Left hindlimb (tissue), 1 donor: ENCODE data around the gene LAMB1.
"Not testable (repeated sequence)": the region's sequence is repeated elsewhere in the genome, so short reads cannot be mapped to it uniquely, and the experiment has no call there.

Experiments used
- DNase-seq: peaks from one replicate; pipeline ENCODE4 v3.0.0-alpha.2; 2018

LAMB1 gene

DNA sequence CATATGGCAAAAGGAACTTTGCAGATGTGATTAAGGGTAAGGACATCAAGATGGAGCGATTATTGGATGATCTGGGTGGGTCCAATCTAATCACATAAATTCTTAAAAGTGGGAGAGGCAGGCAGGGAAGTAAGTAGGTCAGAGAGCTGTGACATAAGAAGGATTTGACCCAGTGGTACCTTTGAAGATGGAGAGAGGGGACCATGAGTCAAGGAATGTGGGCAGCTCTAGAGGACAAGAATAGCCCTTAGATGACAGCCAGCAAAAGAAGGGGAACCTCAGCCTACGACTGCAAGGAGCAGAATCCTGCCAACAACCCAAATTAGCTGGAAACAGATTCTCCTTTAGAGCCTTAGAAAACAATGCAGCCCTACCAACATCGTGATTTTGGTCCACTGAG is 34.5 kb downstream of the LAMB1 start:
- no peak for DNase-seq

- DNase-seq = no peak
Observed at GRCh38 chr7:107967420-107967819, 35.5 kb downstream of the LAMB1 start.

- no peak for DNase-seq
Observed at GRCh38 chr7:107966711-107967110, 36.2 kb downstream of the LAMB1 start.

GRCh38 chr7:107964510-107964909 is 38.5 kb downstream of the LAMB1 start:
- no peak for DNase-seq

DNA sequence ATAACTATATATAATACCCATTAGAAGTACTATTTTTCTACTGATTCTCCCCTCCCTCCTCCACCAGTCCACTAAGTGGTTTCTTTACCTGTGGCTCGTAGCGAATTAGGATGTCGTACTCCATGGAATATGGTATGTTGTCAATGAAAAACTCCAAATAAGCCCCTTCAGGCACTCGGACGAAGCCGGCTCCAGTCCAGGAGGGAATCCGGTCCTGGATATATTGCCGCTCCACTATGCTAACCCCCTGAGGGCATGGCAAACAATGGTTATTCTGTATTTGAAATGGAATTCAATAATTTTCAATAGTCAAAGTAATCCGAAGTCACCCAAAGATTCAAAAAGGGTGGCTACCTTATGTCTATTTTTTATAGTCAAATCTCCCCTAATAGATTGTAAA is 40.1 kb downstream of the LAMB1 start:
- DNase-seq = no peak

DNA sequence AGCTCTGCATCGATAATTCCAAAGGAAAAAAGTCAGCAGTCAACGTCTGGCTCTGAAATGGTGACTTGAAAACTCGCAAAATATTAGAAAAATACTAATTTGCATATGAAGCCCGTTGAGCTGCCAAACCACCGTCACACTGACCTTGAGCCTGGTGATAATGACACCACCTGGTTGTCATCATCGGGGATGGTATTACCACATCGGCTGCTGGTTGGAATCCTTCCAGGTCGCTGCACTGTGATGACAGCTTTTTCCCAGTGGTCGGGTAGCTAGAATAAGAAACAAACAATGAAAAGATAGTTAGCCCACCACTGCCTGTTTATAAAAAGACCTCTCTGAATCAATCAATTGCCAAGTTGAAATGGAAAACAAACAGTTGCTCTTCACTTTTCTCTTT is 41.6 kb downstream of the LAMB1 start:
- no peak for DNase-seq

GRCh38 chr7:107960272-107960671 is 42.7 kb downstream of the LAMB1 start:
- no peak for DNase-seq

- DNase-seq = no peak
Observed at GRCh38 chr7:107959527-107959898, 43.4 kb downstream of the LAMB1 start.

DNA sequence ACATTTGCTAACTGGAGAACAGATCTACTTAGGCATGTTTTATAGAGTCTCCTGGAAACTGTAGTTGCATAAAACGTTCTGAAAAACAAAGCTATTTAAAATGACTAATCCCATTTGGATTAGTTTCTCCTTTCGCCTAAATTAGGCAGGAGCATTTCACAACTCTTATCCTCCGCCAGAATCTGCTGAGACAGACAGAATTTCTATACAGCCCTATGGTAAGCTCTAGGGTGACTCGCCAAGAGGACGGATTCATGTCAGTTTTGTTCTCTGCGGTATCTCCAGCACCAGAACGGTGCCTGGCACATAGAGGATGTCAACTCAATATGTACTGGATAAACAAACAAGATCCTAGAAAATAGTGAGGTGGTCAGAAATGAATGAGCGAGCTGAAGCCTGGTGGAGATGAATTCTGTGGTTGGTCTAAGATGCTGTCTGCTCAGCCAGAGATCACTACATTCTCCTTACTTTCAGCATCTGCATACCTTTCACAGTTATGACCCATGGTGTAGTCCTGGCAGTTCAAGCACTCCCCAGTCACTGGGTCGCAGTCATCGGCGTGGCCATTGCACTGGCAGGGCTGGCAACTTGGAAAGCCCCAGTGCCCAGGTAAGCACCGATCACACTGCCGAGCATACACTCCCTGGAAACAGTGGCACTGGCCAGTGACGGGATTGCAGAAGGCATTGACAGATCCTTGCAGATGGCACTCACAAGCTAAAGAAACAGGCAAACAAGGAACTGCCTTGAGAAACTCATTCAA is 44.0 kb downstream of the LAMB1 start:
- no peak for DNase-seq

- DNase-seq = no peak
Observed at GRCh38 chr7:107957436-107957835, 45.5 kb downstream of the LAMB1 start.

DNA sequence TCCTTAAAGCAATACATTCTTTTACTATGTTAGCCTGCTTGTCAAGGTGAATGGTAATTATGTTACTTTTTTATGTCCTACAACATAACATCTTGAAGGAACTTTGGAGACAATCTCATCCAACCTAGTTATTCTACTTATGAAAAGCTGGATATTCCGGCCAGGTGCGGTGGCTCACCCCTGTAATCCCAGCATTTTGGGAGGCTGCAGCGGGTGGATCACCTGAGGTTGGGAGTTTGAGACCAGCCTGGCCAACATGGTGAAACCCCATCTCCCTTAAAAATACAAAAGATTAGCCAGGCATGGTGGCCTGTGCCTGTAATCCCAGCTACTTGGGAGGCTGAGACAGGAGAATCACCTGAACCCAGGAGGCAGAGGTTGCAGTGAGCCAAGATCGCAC is 46.0 kb downstream of the LAMB1 start:
- not testable (repeated sequence) for DNase-seq

- no peak for DNase-seq
Observed at GRCh38 chr7:107955394-107955793, 47.6 kb downstream of the LAMB1 start.

DNA sequence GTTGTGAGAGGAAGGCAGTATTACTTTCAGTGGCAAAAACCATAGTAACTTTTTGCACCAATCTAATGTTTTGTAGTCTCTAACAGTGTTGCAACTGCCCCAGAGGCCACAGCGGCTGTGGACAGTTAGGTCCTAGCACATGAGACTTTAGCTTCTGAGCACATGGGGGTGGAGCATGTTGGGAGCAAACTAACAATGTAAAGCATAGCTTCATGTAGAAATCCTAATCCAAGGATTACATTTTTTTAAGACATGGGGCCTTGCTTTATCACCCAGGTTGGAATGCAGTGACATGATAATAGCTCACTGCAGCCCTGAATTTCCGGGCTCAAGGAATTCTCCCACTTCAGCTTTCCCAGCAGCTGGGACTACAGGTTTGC is 49.0 kb downstream of the LAMB1 start:
- DNase-seq = no peak

DNA sequence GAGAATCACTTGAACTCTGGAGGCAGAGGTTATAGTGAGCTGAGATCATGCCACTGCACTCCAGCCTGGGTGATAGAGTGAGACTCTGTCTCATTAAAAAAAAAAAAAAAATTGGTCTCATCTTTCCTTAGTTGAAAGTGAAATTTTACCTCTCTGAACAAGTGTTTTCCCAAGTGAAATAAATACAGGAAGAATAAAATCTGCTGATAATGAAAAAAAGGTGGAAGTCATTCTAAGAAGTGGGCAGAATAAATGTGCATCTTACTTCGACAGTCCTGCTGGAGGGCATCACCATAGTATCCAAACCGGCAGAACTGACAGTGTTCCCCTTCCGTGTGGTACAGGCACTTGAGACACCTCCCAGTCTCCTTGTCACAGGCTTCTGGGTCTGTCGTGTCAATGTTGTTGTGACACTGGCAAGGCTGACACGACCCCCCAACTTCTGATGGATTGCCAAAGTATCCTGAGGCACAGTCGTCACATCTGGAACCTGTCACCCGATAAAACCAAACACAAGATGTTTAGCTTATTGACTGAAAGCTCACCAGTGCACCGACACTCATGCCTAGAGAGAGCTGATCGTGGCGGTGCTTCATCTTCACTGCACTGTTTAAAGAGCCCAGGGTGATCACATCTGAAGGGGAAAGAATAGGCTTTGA is 49.6 kb downstream of the LAMB1 start:
- DNase-seq = no peak

DNA sequence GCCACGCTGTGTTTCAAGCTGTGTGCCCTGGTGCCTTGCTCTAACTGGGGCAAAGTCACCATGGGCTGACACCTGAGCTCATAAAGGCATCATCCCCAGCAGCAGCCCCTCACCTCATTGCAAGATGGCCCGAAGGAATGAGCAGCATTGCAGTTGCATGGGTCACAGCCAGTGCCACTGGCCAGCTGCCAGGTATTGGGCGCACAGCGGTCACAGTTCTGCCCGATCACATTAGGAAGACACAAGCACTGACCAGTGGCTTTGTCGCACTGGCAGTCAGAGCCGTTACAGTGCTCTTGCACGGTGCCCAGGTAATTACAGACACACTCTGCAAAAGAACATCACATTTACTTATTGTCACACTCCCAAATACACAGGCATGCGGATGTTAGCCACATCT is 51.1 kb downstream of the LAMB1 start:
- no peak for DNase-seq

DNA sequence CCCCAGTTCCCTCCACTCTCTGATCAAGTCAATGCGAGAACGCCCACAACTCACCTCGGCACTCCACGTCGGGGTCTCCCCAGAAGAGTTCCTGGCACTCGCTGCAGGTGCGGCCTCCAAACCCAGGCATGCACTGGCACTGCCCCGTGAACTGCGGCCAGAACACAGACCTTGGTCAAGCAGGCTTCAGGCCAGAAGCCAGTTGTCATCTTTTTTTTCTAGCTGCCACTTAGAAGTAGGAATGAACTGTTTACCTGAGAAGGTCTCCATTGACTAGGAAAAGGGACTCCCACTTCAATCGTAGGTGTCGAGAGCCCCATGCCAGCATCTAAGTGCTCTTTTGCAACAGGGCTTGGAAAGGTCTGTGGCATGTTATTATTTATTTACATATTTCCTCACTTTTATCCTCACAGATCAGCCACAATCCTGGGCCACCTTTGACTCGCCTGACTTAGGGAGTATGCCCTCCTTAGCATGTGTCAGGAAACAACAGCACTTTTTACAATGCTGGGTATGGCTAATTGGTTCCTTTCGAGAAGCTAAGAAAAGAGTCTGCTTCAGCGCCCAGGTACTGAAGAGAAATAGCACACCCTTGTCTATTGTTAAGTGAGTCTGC is 51.7 kb downstream of the LAMB1 start:
- DNase-seq = no peak

DNA sequence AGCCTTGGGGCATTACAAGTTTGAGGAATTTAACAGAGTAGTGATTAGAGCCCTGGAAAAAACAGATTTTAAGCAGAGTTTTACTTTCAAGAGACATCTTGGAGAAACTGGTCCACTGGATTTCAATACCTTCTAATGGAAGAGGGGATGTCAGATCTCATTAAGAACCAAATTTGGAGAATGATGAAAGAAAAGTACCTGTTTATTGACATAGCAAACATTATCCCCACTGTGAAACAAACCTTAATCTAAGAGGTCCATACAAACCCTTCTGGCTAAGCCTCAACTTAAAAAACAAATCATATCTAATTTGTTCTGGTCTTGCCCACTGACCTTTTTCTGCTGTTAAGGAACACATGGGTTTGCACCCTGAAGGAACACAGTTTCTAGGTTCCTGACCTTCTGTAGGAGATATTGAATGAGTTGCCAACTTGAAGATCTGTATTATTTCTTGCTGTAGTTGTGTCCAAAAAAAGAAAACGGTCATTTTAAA is 53.5 kb downstream of the LAMB1 start:
- DNase-seq = no peak

DNA sequence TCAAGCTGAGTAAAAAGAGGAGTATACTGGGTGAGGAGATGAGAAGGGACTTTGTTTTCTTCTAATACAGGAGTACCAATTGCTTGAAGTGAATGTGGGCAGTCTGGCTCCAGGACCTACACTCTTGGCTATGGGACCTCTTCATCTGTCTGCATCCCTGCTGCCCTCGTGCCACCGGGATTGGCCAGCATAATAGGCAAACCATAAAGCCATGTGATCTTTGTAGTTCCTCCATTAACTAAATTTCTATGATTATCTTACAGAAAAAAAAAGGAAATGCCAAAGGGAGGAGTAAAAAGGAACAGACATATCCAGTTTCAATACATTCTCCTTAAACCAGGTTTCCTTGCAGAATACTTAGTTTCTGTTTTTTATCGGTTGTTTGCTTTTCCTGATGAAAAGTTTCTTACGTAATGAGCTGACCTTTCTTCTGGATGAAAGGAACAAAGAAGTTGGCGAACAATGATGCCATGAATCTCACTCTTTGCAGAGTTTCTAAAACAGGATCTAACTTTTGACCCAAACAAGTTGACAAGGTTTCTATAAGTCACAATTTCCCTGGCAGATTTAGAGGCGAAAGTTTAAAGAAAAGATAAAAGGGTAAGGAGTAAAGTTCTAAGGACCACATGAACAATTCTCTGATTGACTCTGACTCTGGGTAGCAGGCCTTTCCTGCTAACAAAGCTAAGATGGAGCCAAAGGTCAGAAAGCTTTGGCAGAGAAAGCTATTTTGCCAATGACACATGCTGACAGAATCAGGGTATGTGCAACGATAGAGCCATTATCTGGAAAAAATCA is 54.1 kb downstream of the LAMB1 start:
- no peak for DNase-seq

DNA sequence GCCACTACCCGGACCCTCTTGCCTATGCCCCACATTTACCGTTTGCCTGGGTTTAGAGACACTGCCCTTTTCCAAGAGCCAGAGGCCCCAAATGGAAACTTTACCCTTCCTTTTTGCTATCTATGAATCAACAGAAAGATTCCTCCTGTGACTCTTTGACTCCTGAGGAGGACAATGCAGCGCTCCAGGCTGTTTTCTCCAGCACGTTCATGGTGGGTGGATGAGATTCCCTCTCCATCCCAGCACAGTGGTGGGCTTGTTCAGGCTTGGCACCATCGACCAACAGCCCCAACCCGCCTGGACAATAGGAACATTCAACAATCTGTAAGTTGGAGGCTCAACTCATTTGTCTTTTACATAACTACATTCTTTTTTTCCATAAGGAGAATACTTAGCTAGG is 56.1 kb downstream of the LAMB1 start:
- DNase-seq = no peak

DNA sequence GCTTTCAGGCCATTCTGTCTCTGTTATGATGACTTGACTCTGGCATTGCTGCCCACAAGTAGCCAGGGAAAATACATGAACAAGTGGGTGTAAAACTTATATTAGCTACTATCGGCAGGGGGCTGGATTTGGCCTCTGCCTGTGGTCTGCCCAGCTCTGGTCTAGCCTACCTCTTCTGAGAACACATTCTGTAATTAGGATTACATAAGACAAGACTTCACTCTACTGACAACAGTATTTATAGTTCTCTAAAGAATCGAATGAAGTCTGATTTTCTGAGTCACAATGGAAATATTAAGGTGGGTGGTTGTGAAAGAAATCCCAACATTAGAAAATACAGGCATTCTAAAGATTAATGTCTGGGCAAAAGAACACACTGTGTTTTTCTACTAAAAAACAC is 56.5 kb downstream of the LAMB1 start:
- no peak for DNase-seq

DNA sequence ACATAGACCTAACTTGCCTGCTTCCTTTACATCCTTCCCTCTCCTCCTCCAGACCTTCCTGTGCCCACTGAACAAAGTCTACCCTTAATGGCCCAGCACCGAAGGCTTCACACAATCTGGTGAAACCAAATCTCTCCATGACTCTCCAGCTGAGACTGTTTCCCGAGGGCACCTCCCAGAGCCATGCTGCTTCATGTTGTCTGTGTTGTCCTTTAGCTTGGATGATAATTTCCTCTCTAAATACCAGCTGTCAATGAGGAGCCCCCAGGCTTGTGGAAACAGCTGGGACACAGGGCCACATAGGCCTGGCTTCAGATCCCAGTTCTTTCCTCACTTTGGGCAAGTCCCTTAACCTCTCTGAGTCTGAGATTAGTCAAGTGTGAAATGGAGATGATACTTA is 57.6 kb downstream of the LAMB1 start:
- no peak for DNase-seq

DNA sequence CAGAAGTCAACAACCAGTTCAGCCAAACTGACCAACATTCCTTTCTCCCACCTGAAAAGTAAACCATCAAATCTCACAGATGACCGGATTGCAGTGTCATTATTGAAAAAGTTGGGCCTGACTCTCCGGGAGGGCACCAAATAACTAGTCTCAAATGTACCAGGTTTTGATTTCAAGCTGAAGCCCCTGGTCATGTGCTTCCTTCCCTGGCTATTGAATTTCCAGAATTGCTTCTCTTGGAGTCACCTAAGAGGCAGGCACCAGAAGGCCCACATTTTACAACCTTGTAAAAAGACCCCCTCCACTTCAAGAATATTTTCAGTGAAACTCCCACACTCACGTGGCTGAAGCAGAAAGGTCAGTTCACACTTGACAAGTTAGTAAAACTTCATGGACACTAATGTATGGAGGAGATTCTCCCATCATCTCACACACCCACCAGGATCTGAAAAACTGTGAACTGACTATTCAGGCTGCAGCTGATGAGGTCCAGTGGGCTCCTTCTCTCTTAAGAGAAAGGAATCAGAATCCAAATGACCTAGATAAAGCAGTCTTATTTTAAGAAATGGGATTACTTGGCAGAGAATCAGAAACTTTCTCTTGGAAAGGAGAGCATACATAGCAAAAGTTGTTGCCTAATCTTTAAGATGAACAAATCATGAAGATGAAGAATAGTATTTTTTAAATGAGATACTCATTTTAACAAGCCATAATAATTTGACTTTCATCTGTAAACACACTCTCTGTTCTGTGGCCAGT is 58.4 kb downstream of the LAMB1 start:
- no peak for DNase-seq

GRCh38 chr7:107943018-107943417 is 59.9 kb downstream of the LAMB1 start:
- DNase-seq = no peak
